GM10248 (cell line): ENCODE measurements around the gene NTN4.

Experiments used
- CTCF ChIA-PET: fragments of 300-600 bp; sonication (Branson Sonifier 250); formaldehyde crosslinking; extraction: SDS; loops from one replicate; lab custom pipeline; 2021; ENCODE audit warnings: antibody characterized with exemption; lab: Yijun Ruan, JAX
- POLR2A ChIA-PET: fragments of 350-650 bp; sonication (Branson Sonifier 250); formaldehyde crosslinking; extraction: SDS; loops from one replicate; lab custom pipeline; 2020; ENCODE audit warnings: antibody characterized with exemption; lab: Yijun Ruan, JAX
- DNase-seq: peaks from one replicate; pipeline ENCODE4 v3.0.0; 2012; ENCODE audit errors: extremely low spot score
- TF ChIP-seq, protein P1 (sequence below): IDR thresholded peaks from 2 replicates; pipeline ENCODE4 v1.5.1; 2012; ENCODE audit warnings: mild to moderate bottlenecking, low read depth; ENCODE audit errors: extremely low read depth, missing control alignments, control extremely low read depth

The NTN4 gene

GRCh38 chr12:95726903-95727302 lies 63.7 kb downstream of the NTN4 start:
- TF ChIP-seq, protein P1, sequence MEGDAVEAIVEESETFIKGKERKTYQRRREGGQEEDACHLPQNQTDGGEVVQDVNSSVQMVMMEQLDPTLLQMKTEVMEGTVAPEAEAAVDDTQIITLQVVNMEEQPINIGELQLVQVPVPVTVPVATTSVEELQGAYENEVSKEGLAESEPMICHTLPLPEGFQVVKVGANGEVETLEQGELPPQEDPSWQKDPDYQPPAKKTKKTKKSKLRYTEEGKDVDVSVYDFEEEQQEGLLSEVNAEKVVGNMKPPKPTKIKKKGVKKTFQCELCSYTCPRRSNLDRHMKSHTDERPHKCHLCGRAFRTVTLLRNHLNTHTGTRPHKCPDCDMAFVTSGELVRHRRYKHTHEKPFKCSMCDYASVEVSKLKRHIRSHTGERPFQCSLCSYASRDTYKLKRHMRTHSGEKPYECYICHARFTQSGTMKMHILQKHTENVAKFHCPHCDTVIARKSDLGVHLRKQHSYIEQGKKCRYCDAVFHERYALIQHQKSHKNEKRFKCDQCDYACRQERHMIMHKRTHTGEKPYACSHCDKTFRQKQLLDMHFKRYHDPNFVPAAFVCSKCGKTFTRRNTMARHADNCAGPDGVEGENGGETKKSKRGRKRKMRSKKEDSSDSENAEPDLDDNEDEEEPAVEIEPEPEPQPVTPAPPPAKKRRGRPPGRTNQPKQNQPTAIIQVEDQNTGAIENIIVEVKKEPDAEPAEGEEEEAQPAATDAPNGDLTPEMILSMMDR: no peak
- CTCF ChIA-PET: no interaction called here
- POLR2A ChIA-PET: no interaction called here
- no peak for DNase-seq

DNA sequence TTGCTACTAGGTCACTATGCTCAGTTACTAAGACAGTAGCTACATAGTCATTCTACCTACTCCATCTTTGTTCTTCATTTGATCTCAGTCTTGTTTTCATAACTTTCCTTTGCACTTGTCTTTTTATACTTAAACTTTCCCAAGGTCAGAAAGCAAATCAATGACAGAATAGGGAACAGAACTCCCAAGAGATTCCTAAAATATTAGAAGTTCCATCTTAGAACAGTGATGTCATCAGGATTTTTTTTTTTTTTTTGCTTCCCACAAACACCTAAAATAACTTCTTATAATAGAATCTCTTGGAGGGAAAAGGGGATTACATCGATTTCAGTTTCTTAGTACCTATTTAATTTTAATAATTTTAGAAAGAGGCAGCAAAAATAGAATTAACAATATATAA lies 65.8 kb downstream of the NTN4 start:
- POLR2A ChIA-PET: no interaction called here
- CTCF ChIA-PET: no interaction called here
- DNase-seq: no peak
- TF ChIP-seq, protein P1: no peak

DNA sequence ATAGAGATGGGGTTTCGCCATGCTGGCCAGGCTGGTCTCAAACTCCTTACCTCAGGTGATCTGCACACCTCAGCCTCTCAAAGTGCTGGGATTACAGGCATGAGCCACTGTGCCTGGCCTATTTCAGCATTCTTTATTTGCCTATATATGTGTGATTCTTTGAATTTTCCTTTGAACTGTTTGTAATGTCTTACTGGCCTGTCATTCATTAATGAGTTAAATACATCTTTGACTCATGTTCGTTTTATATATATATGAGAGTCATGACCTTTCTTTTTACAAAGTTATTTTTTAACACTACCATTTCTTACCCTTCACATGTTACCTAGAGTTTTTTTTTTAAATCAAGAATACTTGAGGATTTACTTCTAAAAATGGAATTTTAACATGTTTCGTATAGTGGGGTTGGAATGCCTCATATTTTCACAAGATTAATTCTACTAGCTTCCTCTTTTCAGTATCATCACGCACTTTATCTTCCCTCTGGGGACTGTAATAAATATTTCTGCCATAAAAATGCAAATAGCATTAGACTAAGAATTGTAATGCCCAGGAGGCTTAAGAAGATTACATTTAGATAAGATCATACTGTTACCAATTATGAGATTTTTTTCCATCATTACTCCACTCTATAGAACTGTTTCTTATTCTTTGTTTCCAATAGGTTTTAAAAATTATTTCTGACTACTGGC lies 66.7 kb downstream of the NTN4 start:
- DNase-seq: no peak
- TF ChIP-seq, protein P1: no peak
- ChIA-PET POLR2A (no interaction called here), CTCF (no interaction called here)

GRCh38 chr12:95721320-95721719 lies 69.2 kb downstream of the NTN4 start:
- DNase-seq: no peak
- ChIA-PET CTCF (interaction anchor here (1.5 kb wide), 1 partner anchor 24 kb away, joined by 5 read pairs; no protein-coding TSS in a partner anchor), POLR2A (no interaction called here)
- TF ChIP-seq, protein P1: no peak

DNA sequence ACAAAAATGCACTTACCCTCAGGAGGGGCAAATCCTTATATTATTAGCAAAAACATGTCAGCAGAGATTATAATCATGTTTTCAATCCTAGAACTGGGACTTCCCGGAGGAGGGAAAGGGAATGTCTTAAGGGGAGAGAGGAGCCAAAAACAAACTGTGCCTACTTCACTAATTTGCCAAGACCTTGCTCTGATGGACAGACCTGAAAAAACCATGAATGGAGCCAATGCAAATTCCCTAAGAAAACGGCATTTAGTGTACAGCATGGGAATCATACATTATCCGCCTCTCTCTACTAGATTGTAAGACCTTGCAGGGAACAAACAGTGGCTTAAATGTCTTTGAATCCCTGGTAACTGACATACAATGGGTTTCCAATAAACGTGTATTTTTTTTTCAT lies 70.4 kb downstream of the NTN4 start:
- no peak for DNase-seq
- POLR2A ChIA-PET: no interaction called here
- CTCF ChIA-PET: interaction anchor here (1.2 to 1.8 kb wide), 3 partner anchors 9 to 13 kb away, joined by 4 to 5 read pairs (median 4); no protein-coding TSS in a partner anchor
- TF ChIP-seq, protein P1: no peak

- DNase-seq: no peak
- ChIA-PET POLR2A (no interaction called here), CTCF (no interaction called here)
- TF ChIP-seq, protein P1: no peak
These were observed 71.8 kb downstream of the NTN4 start for GRCh38 chr12:95718772-95719171.
